GM12892 (cell line): Measurements from ENCODE around the gene GATA3.

ENCODE experiments used
- DNase-seq: peaks from one replicate; pipeline ENCODE4 v3.0.0; 2011; ENCODE audit not compliant: insufficient read length
- FAIRE-seq: peaks from 2 replicates; lab custom pipeline; 2011; peaks lifted over from hg19 to GRCh38; lab: Jason Lieb, UNC
- POLR2A ChIP-seq: IDR thresholded peaks from 2 replicates; pipeline ENCODE4 v1.6.1; 2011; ENCODE audit warnings: low read depth, low read length, control low read depth
- POLR2AphosphoS5 ChIP-seq: IDR thresholded peaks from 2 replicates; pipeline ENCODE4 v1.6.1; 2011; ENCODE audit warnings: low read depth, low read length, control low read depth
- TAF1 ChIP-seq: IDR thresholded peaks from 2 replicates; pipeline ENCODE4 v1.6.1; 2011; ENCODE audit warnings: low read depth, mild to moderate bottlenecking, control low read depth, low read length, borderline replicate concordance

The GATA3 gene

GRCh38 chr10:8063935-8064334 lies 9.4 kb downstream of the GATA3 start:
- DNase-seq, result no peak
- no peak for TF ChIP-seq POLR2A
- TF ChIP-seq TAF1, result no peak
- TF ChIP-seq POLR2AphosphoS5, result no peak
- FAIRE-seq, result no peak

- DNase-seq (no peak), FAIRE-seq (no peak)
- TF ChIP-seq TAF1 (no peak), POLR2A (no peak), POLR2AphosphoS5 (no peak)
Measured at GRCh38 chr10:8064436-8064835, 9.9 kb downstream of the GATA3 start.

GRCh38 chr10:8065651-8066050 lies 11.2 kb downstream of the GATA3 start:
- DNase-seq, result no peak

GRCh38 chr10:8066124-8066523 lies 11.6 kb downstream of the GATA3 start:
- no peak for FAIRE-seq

More at GRCh38 chr10:8065651-8066050, 11.2 kb downstream of the GATA3 start:
- FAIRE-seq, result no peak
- no peak for TF ChIP-seq TAF1
- TF ChIP-seq POLR2AphosphoS5, result no peak
- no peak for TF ChIP-seq POLR2A

GRCh38 chr10:8066797-8067196 lies 12.3 kb downstream of the GATA3 start:
- no peak for TF ChIP-seq POLR2AphosphoS5
- TF ChIP-seq POLR2A, result no peak
- TF ChIP-seq TAF1, result no peak
- DNase-seq, result no peak
- FAIRE-seq, result no peak

More at GRCh38 chr10:8066124-8066523, 11.6 kb downstream of the GATA3 start:
- TF ChIP-seq POLR2AphosphoS5 (no peak), POLR2A (no peak), TAF1 (no peak)
- no peak for DNase-seq

- no peak for FAIRE-seq
- DNase-seq, result no peak
- TF ChIP-seq POLR2A, result no peak
- TF ChIP-seq POLR2AphosphoS5, result no peak
- no peak for TF ChIP-seq TAF1
Measured at GRCh38 chr10:8069108-8069507, 14.6 kb downstream of the GATA3 start.

- DNase-seq (no peak), FAIRE-seq (no peak)
- TF ChIP-seq POLR2A (no peak), POLR2AphosphoS5 (no peak), TAF1 (no peak)
Measured at GRCh38 chr10:8069627-8070026, 15.1 kb downstream of the GATA3 start.

- no peak for TF ChIP-seq TAF1
- TF ChIP-seq POLR2A, result no peak
- no peak for TF ChIP-seq POLR2AphosphoS5
- FAIRE-seq (no peak), DNase-seq (no peak)
Measured at GRCh38 chr10:8070440-8070839, 16.0 kb downstream of the GATA3 start.

GRCh38 chr10:8071006-8071405 lies 16.5 kb downstream of the GATA3 start:
- TF ChIP-seq TAF1, result no peak
- no peak for TF ChIP-seq POLR2AphosphoS5
- no peak for TF ChIP-seq POLR2A
- no peak for FAIRE-seq
- DNase-seq, result no peak

GRCh38 chr10:8071666-8072065 lies 17.2 kb downstream of the GATA3 start:
- DNase-seq, result no peak
- TF ChIP-seq POLR2AphosphoS5 (no peak), TAF1 (no peak), POLR2A (no peak)
- no peak for FAIRE-seq

- DNase-seq (no peak), FAIRE-seq (peak; percentile 62)
- no peak for TF ChIP-seq POLR2A
- TF ChIP-seq TAF1, result no peak
Measured at GRCh38 chr10:8072211-8072610, 17.7 kb downstream of the GATA3 start.

GRCh38 chr10:8073691-8074416 lies 19.4 kb downstream of the GATA3 start:
- no peak for TF ChIP-seq POLR2AphosphoS5
- TF ChIP-seq POLR2A, result no peak
- no peak for TF ChIP-seq TAF1
- DNase-seq (no peak), FAIRE-seq (no peak)
